ENCODE results near the gene TXNDC11.

TXNDC11 gene

GRCh38 chr16:11687601-11688519 lies 54.8 kb downstream of the TXNDC11 start:
- DNase-seq, result peak; percentile 20 to 62

GRCh38 chr16:11686713-11687380 lies 55.8 kb downstream of the TXNDC11 start:
- DNase-seq, result no peak

- DNase-seq, result no peak
These were observed 56.6 kb downstream of the TXNDC11 start for GRCh38 chr16:11685844-11686618.

- DNase-seq, result no peak
These were observed 58.2 kb downstream of the TXNDC11 start for GRCh38 chr16:11684231-11685025.

GRCh38 chr16:11683145-11683544 lies 59.5 kb downstream of the TXNDC11 start:
- no peak for DNase-seq

GRCh38 chr16:11682655-11683096 lies 60.0 kb downstream of the TXNDC11 start:
- DNase-seq, result no peak

- no peak for DNase-seq
These were observed 60.5 kb downstream of the TXNDC11 start for GRCh38 chr16:11681976-11682654.

- DNase-seq, result no peak
These were observed 61.1 kb downstream of the TXNDC11 start for GRCh38 chr16:11681556-11681955.

GRCh38 chr16:11679941-11680911 lies 62.4 kb downstream of the TXNDC11 start:
- DNase-seq, result no peak

- no peak for DNase-seq
These were observed 63.4 kb downstream of the TXNDC11 start for GRCh38 chr16:11679250-11679649.

GRCh38 chr16:11677959-11678881 lies 64.4 kb downstream of the TXNDC11 start:
- no peak for DNase-seq

- no peak for DNase-seq
These were observed 65.2 kb downstream of the TXNDC11 start for GRCh38 chr16:11677451-11677951.

GRCh38 chr16:11676799-11677198 lies 65.9 kb downstream of the TXNDC11 start:
- DNase-seq, result no peak

GRCh38 chr16:11675561-11676511 lies 66.8 kb downstream of the TXNDC11 start:
- no peak for DNase-seq

GRCh38 chr16:11674818-11675560 lies 67.7 kb downstream of the TXNDC11 start:
- no peak for DNase-seq

- DNase-seq, result no peak
These were observed 68.4 kb downstream of the TXNDC11 start for GRCh38 chr16:11674001-11674817.

Measured in NCI-H446 (cell line).